GM12874 (cell line): ENCODE measurements around the gene DGUOK.

Source experiments
- TF ChIP-seq, protein P1 (sequence below): IDR thresholded peaks from 2 replicates; pipeline ENCODE4 v1.5.1; 2011; ENCODE audit warnings: low read depth, mild to moderate bottlenecking, control low read depth, low read length, moderate library complexity; ENCODE audit not compliant: insufficient read depth

The DGUOK gene

GRCh38 chr2:73964223-73964622 lies 37.5 kb downstream of the DGUOK start:
- TF ChIP-seq, protein P1, sequence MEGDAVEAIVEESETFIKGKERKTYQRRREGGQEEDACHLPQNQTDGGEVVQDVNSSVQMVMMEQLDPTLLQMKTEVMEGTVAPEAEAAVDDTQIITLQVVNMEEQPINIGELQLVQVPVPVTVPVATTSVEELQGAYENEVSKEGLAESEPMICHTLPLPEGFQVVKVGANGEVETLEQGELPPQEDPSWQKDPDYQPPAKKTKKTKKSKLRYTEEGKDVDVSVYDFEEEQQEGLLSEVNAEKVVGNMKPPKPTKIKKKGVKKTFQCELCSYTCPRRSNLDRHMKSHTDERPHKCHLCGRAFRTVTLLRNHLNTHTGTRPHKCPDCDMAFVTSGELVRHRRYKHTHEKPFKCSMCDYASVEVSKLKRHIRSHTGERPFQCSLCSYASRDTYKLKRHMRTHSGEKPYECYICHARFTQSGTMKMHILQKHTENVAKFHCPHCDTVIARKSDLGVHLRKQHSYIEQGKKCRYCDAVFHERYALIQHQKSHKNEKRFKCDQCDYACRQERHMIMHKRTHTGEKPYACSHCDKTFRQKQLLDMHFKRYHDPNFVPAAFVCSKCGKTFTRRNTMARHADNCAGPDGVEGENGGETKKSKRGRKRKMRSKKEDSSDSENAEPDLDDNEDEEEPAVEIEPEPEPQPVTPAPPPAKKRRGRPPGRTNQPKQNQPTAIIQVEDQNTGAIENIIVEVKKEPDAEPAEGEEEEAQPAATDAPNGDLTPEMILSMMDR = no peak

GRCh38 chr2:73965053-73965452 lies 38.4 kb downstream of the DGUOK start:
- TF ChIP-seq, protein P1 = no peak

- TF ChIP-seq, protein P1 = no peak
Observed at GRCh38 chr2:73968357-73968937, 41.8 kb downstream of the DGUOK start.

- TF ChIP-seq, protein P1 = no peak
Observed at GRCh38 chr2:73969356-73969755, 42.7 kb downstream of the DGUOK start.

- TF ChIP-seq, protein P1 = no peak
Observed at GRCh38 chr2:73970141-73970803, 43.6 kb downstream of the DGUOK start.

DNA sequence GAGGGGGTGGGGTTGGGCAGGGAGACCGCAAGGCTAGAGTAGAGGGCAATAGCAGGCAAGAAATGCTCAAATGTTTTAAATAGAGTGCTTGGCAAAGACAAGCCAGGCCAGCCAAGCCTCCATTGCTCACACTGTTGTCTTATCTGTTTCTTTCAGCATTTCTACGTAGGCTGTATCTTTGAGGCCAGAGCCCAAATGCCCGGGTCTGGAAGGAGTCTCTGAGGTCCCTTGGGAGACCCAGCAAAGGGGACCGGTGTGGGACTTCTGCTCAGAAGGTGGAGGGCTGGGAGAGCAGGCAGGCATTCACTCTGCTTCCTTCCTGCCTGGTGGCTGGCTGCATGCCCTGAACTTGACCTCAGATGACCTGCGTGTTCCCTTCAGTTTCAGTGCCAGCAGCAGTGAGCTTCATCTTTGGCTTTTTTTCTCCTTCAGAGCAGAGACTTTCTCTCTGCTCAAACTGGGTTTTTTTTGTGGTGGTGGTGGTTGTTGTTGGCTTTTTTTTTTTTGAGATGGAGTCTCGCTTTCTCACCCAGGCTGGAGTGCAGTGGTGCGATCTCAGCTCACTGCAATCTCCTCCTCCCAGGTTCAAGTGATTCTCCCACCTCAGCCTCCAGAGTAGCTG lies 44.3 kb downstream of the DGUOK start:
- TF ChIP-seq, protein P1 = no peak

DNA sequence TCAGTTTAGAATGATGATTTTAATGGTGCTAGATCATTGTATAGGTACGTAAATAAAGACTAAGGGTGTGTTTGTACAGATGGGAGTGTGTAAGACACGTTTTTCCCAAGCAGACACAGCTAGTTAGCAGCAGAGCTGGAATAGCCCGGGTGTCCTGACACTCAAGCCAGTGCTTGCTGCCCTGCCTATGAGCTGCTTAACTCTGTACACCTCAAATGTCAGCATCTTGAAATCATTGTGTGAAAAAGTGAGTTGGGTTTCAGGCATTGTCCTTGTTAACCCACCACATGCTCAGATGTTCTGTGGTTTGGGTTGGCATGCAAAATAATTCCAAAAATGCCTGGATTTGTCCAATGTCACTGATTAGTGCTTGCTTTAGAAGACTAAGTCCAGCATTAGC lies 45.0 kb downstream of the DGUOK start:
- TF ChIP-seq, protein P1 = no peak
